ENCODE measurements around the gene LATS2. TPM values are rescaled to one million over a fixed set of nuclear protein-coding genes. Genes with fewer than 3 reads are reported as not detected.

LATS2 gene
- total RNA-seq (2014; rRNA removed; shearing (Covaris generic)), result 18.3 and 25.1 TPM in 2 replicates

GRCh38 chr13:21061029-21061763, at the start of gene LATS2:
Gene LATS2, minus strand, starts transcription at chr13:21061586. Its CDS starts 15,560 bp downstream, at chr13:21046026.
- peak; percentile 99 for DNase-seq (ENCODE audit: low spot score)

- no peak for DNase-seq (ENCODE audit: low spot score)
Measured at GRCh38 chr13:21109168-21109567, 47.8 kb upstream of the LATS2 start.

- no peak for DNase-seq (ENCODE audit: low spot score)
Measured at GRCh38 chr13:21106089-21106488, 44.7 kb upstream of the LATS2 start.

GRCh38 chr13:21104199-21105019, 43.0 kb upstream of the LATS2 start:
- no peak for DNase-seq (ENCODE audit: low spot score)

- no peak for DNase-seq (ENCODE audit: low spot score)
Measured at GRCh38 chr13:21101865-21102576, 40.6 kb upstream of the LATS2 start.

GRCh38 chr13:21100994-21101757, 39.8 kb upstream of the LATS2 start:
- DNase-seq (ENCODE audit: low spot score), result peak; percentile 22

GRCh38 chr13:21100211-21100610, 38.8 kb upstream of the LATS2 start:
- DNase-seq (ENCODE audit: low spot score), result no peak

- DNase-seq (ENCODE audit: low spot score), result no peak
Measured at GRCh38 chr13:21095311-21095710, 33.9 kb upstream of the LATS2 start.

GRCh38 chr13:21089830-21090229, 28.4 kb upstream of the LATS2 start:
- no peak for DNase-seq (ENCODE audit: low spot score)

GRCh38 chr13:21088534-21088933, 27.1 kb upstream of the LATS2 start:
- DNase-seq (ENCODE audit: low spot score), result no peak

- no peak for DNase-seq (ENCODE audit: low spot score)
Measured at GRCh38 chr13:21086929-21087328, 25.5 kb upstream of the LATS2 start.

- DNase-seq (ENCODE audit: low spot score), result no peak
Measured at GRCh38 chr13:21081926-21082325, 20.5 kb upstream of the LATS2 start.

- DNase-seq (ENCODE audit: low spot score), result no peak
Measured at GRCh38 chr13:21080593-21080891, 19.2 kb upstream of the LATS2 start.

GRCh38 chr13:21079761-21080592, 18.6 kb upstream of the LATS2 start:
- DNase-seq (ENCODE audit: low spot score), result no peak

- DNase-seq (ENCODE audit: low spot score), result no peak
Measured at GRCh38 chr13:21079221-21079620, 17.8 kb upstream of the LATS2 start.

GRCh38 chr13:21078501-21078900, 17.1 kb upstream of the LATS2 start:
- DNase-seq (ENCODE audit: low spot score), result no peak

GRCh38 chr13:21077788-21078353, 16.5 kb upstream of the LATS2 start:
- no peak for DNase-seq (ENCODE audit: low spot score)

GRCh38 chr13:21077076-21077787, 15.8 kb upstream of the LATS2 start:
- no peak for DNase-seq (ENCODE audit: low spot score)

- DNase-seq (ENCODE audit: low spot score), result no peak
Measured at GRCh38 chr13:21076253-21076652, 14.9 kb upstream of the LATS2 start.

All from HT-29 (cell line).